ENCODE measurements around the gene STAP1. TPM values are rescaled to one million over a fixed set of nuclear protein-coding genes. Genes with fewer than 3 reads are reported as not detected.
"Not testable (repeated sequence)": the region's sequence is repeated elsewhere in the genome, so short reads cannot be mapped to it uniquely, and the experiment has no call there.

Gene STAP1
- total RNA-seq, 1 experiment from 2014 or later, result not detected

DNA sequence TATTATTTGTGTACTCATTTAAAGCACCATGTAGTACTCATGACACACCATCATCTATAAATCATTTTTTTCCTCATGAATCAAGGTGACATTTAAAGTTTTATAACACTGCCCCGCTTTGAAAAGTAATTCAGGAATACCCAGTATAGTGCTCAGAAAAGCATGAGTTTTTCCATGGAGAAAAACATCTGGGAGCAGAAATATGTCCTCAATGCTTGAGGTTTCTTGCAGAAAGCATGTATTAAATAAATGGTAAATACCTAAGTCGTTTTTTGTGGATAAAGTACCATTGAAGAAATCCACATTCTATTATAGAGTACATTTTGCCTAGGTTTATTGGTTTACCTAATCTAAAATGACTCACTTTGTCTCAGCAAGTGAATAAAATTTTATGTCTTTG is 76.2 kb downstream of the STAP1 start:
- no TSS peak for BruUV-seq (replicated peaks)
- ChIA-PET CTCF (no interaction called here), RAD21 (ENCODE audit: low non-redundant PET in 1 of 2, low total read pairs in 2 of 2, uncharacterized antibody in 2 of 2, unreplicated experiment in 2 of 2) (no interaction called here)

DNA sequence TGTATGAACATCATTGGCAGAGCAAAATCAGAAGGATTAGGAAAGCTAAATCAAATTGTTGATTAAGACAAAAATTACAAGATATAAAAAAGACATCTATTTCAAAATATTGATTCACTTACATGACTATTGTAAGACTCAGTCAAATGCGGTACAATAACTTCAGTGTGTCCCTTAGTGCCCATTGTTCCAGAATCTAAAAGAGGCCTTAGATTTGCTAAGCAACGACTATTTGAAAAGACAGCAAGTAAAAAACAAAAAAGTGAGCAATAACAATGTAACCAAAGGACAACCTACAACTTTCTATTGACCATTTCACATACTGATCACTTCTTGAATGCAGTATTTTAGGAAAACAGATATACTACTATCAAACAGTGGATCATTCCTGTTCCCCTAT is 76.8 kb downstream of the STAP1 start:
- Histone ChIP-seq H3K27ac (ENCODE audit: low read depth, low read length) (no peak overlapping the region), H2AFZ (ENCODE audit: low read depth, low read length, poor library complexity, severe bottlenecking) (no peak overlapping the region), H3K4me3 (replicated peaks in 1 of 2; ENCODE audit: low read depth in 1 of 2, low read length in 2 of 2) (no peak overlapping the region), H3K4me1 (ENCODE audit: control insufficient read depth in 1 of 2, insufficient read depth in 2 of 2, low read length in 2 of 2) (no peaks in the 10 kb centered on the region), H3K9me2 (ENCODE audit: insufficient read depth) (no peaks in the 10 kb centered on the region), H3K27me3 (ENCODE audit: insufficient read depth, low read length) (no peaks in the 10 kb centered on the region), H3K36me3 (ENCODE audit: control insufficient read depth in 1 of 2, insufficient read depth in 2 of 2, low read length in 2 of 2) (peaks cover 24 to 35% of the 10 kb centered on the region in 2 experiments; a peak in 3 of 4 replicates), H3K9ac (ENCODE audit: low read length) (no peak overlapping the region), H3K9me3 (ENCODE audit: control insufficient read depth in 1 of 2, insufficient read depth in 1 of 2, low read depth in 1 of 2, low read length in 2 of 2) (no peaks in the 10 kb centered on the region), H4K20me1 (ENCODE audit: insufficient read depth) (no peaks in the 10 kb centered on the region), H3K4me2 (ENCODE audit: low read length) (no peak overlapping the region), H3K79me2 (ENCODE audit: insufficient read depth, low read length) (no peaks in the 10 kb centered on the region)
- DNase-seq (ENCODE audit: low read depth, low spot score) (no peak), ATAC-seq (no peak)
- intact Hi-C loops (cut with micrococcal nuclease), result no loop called here
- ChIA-PET CTCF (no interaction called here), POLR2A (no interaction called here), RAD21 (ENCODE audit: low non-redundant PET in 1 of 2, low total read pairs in 2 of 2, uncharacterized antibody in 2 of 2, unreplicated experiment in 2 of 2) (no interaction called here)
- BruUV-seq (replicated peaks), result no TSS peak
- TF ChIP-seq, protein P1, sequence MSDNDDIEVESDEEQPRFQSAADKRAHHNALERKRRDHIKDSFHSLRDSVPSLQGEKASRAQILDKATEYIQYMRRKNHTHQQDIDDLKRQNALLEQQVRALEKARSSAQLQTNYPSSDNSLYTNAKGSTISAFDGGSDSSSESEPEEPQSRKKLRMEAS (IDR thresholded peaks at IDR 0.05), result no peak

More for the DNA sequence above, 76.2 kb downstream of the STAP1 start:
- Histone ChIP-seq H3K27me3 (ENCODE audit: insufficient read depth, low read length) (no peaks in the 10 kb centered on the region), H4K20me1 (ENCODE audit: insufficient read depth) (no peaks in the 10 kb centered on the region), H3K36me3 (ENCODE audit: control insufficient read depth in 1 of 2, insufficient read depth in 2 of 2, low read length in 2 of 2) (peaks cover 29 to 32% of the 10 kb centered on the region in 2 experiments; a peak in 3 of 4 replicates), H3K4me3 (replicated peaks in 1 of 2; ENCODE audit: low read depth in 1 of 2, low read length in 2 of 2) (no peak overlapping the region), H3K79me2 (ENCODE audit: insufficient read depth, low read length) (no peaks in the 10 kb centered on the region), H3K27ac (ENCODE audit: low read depth, low read length) (no peak overlapping the region), H3K4me1 (ENCODE audit: control insufficient read depth in 1 of 2, insufficient read depth in 2 of 2, low read length in 2 of 2) (no peaks in the 10 kb centered on the region), H3K9ac (ENCODE audit: low read length) (no peak overlapping the region), H3K9me3 (ENCODE audit: control insufficient read depth in 1 of 2, insufficient read depth in 1 of 2, low read depth in 1 of 2, low read length in 2 of 2) (no peaks in the 10 kb centered on the region), H3K9me2 (ENCODE audit: insufficient read depth) (no peaks in the 10 kb centered on the region), H2AFZ (ENCODE audit: low read depth, low read length, poor library complexity, severe bottlenecking) (no peak overlapping the region), H3K4me2 (ENCODE audit: low read length) (no peak overlapping the region)
- ATAC-seq, result no peak
- intact Hi-C loops (cut with micrococcal nuclease), result no loop called here
- DNase-seq (ENCODE audit: low read depth, low spot score), result no peak
- no peak for TF ChIP-seq ZNF274 (IDR thresholded peaks at IDR 0.05; ENCODE audit: low read depth, low read length)
- POLR2A ChIA-PET, result no interaction called here

- H3K4me3 ChIP-seq (replicated peaks in 1 of 2; ENCODE audit: low read depth in 1 of 2, low read length in 2 of 2); H3K79me2 ChIP-seq (ENCODE audit: insufficient read depth, low read length); CTCF ChIA-PET; H3K9ac ChIP-seq (ENCODE audit: low read length); DNase-seq (ENCODE audit: low read depth, low spot score); H3K9me3 ChIP-seq (ENCODE audit: control insufficient read depth in 1 of 2, insufficient read depth in 1 of 2, low read depth in 1 of 2, low read length in 2 of 2); H2AFZ ChIP-seq (ENCODE audit: low read depth, low read length, poor library complexity, severe bottlenecking); H4K20me1 ChIP-seq (ENCODE audit: insufficient read depth); intact Hi-C loops (cut with micrococcal nuclease); H3K27me3 ChIP-seq (ENCODE audit: insufficient read depth, low read length); RAD21 ChIA-PET (ENCODE audit: low non-redundant PET in 1 of 2, low total read pairs in 2 of 2, uncharacterized antibody in 2 of 2, unreplicated experiment in 2 of 2); ATAC-seq; H3K27ac ChIP-seq (ENCODE audit: low read depth, low read length); H3K9me2 ChIP-seq (ENCODE audit: insufficient read depth); BruUV-seq (replicated peaks); H3K4me1 ChIP-seq (ENCODE audit: control insufficient read depth in 1 of 2, insufficient read depth in 2 of 2, low read length in 2 of 2); POLR2A ChIA-PET; H3K4me2 ChIP-seq (ENCODE audit: low read length): not testable (repeated sequence)
- peaks cover 19 to 28% of the 10 kb centered on the region in 2 experiments; a peak in 3 of 4 replicates for H3K36me3 ChIP-seq (ENCODE audit: control insufficient read depth in 1 of 2, insufficient read depth in 2 of 2, low read length in 2 of 2)
Measured at GRCh38 chr4:67636978-67637377, 78.5 kb downstream of the STAP1 start.

Data from HCT116 (cell line).